HepG2 (cell line): ENCODE data around the gene ARHGEF37. TPM values are rescaled to one million over a fixed set of nuclear protein-coding genes. Genes with fewer than 3 reads are reported as not detected.
"Not testable (repeated sequence)": the region's sequence is repeated elsewhere in the genome, so short reads cannot be mapped to it uniquely, and the experiment has no call there.

Experiments used
- ATAC-seq: fragments of 200-7000 bp; cut with Tn5 transposase; 3 replicates; pipeline ENCODE4 v1.9.1; 2020; ENCODE audit warnings: mild to moderate bottlenecking, moderate library complexity
- BruUV-seq: library from RNA; stranded (reverse); fragments of 400-500 nt; replicated peaks from 2 replicates; lab custom pipeline; 2021; lab: Mats Ljungman, UMichigan
- CTCF ChIA-PET: fragments of 300-600 bp; formaldehyde crosslinking; extraction: SDS; loops from one replicate; lab custom pipeline; 2021; ENCODE audit warnings: low total read pairs, inconsistent platforms, low intra/inter-chr PET ratio; lab: Yijun Ruan, JAX
- POLR2A ChIA-PET: fragments of 350-600 bp; sonication (Branson Sonifier 250); formaldehyde crosslinking; loops from one replicate; lab custom pipeline; 2020; ENCODE audit warnings: antibody characterized with exemption, inconsistent platforms; lab: Yijun Ruan, JAX
- DNase-seq: peaks from one replicate; pipeline ENCODE4 v3.0.0-alpha.2; 2015; ENCODE audit warnings: low spot score
- FAIRE-seq: peaks from 3 replicates; lab custom pipeline; 2011; peaks lifted over from hg19 to GRCh38; lab: Jason Lieb, UNC
- H2AFZ ChIP-seq: one replicate; pipeline ENCODE4 v1.6.1; 2011; ENCODE audit warnings: low read length, inconsistent platforms
- H3K27ac ChIP-seq: fragments of 300-600 bp; 3 replicates; pipeline ENCODE4 v1.8.0; 2011; ENCODE audit warnings: mixed run types, mild to moderate bottlenecking, mixed read lengths, low read length, inconsistent platforms; ENCODE audit not compliant: insufficient read depth; ENCODE audit errors: extremely low read length
- H3K27me3 ChIP-seq, 2 experiments: fragments of 200-600 bp in 1 of 2; 2 replicates in 1 of 2; 3 replicates in 1 of 2; pipeline versions ENCODE4 v1.6.0 to v1.8.0; 2011; ENCODE audit warnings: low read length in 2 of 2, mild to moderate bottlenecking in 2 of 2, moderate library complexity in 2 of 2, inconsistent platforms in 1 of 2; ENCODE audit not compliant: insufficient read depth in 2 of 2, control insufficient read depth in 1 of 2
- H3K36me3 ChIP-seq, 2 experiments: fragments of 200-600 bp in 1 of 2; replicated peaks in 1 of 2; 2 replicates in 1 of 2; 3 replicates in 1 of 2; pipeline versions ENCODE4 v1.5.1 to v1.8.0; 2011; ENCODE audit warnings: low read length in 2 of 2, inconsistent platforms in 1 of 2; ENCODE audit not compliant: insufficient read depth in 2 of 2, control insufficient read depth in 1 of 2
- H3K4me1 ChIP-seq: 2 replicates; pipeline ENCODE4 v1.5.1; 2012; ENCODE audit warnings: low read length, inconsistent platforms; ENCODE audit not compliant: insufficient read depth
- H3K4me2 ChIP-seq: 2 replicates; pipeline ENCODE4 v1.6.0; 2011; ENCODE audit warnings: low read depth, low read length, inconsistent platforms
- H3K4me3 ChIP-seq, 3 experiments: fragments of 200-600 bp in 1 of 3; sonication (generic), shearing (Covaris generic) in 1 of 3; replicated peaks in 1 of 3; 2 replicates each; pipeline ENCODE4 v1.5.1; 2011 to 2016; ENCODE audit warnings: low read length in 3 of 3, inconsistent platforms in 2 of 3, low read depth in 2 of 3, mild to moderate bottlenecking in 2 of 3, control low read depth in 1 of 3, mixed read lengths in 1 of 3; ENCODE audit not compliant: insufficient read depth in 1 of 3
- H3K79me2 ChIP-seq: one replicate; pipeline ENCODE4 v1.6.1; 2011; ENCODE audit warnings: low read length, inconsistent platforms; ENCODE audit not compliant: insufficient read depth
- H3K9ac ChIP-seq: 2 replicates; pipeline ENCODE4 v1.6.0; 2011; ENCODE audit warnings: mild to moderate bottlenecking, low read depth, low read length, inconsistent platforms; ENCODE audit not compliant: insufficient read depth
- H3K9me3 ChIP-seq: 2 replicates; pipeline ENCODE4 v1.5.1; 2012; ENCODE audit warnings: mild to moderate bottlenecking, low read length
- H4K20me1 ChIP-seq: 2 replicates; pipeline ENCODE4 v1.6.0; 2011; ENCODE audit warnings: inconsistent platforms, mild to moderate bottlenecking, low read length, moderate library complexity; ENCODE audit not compliant: insufficient read depth
- ASH2L ChIP-seq: fragments of 300-600, 200-600 bp; sonication (generic); IDR thresholded peaks from 2 replicates; pipeline ENCODE4 v1.7.0; 2017; ENCODE audit warnings: low read depth, mild to moderate bottlenecking, moderate library complexity, mixed read lengths, low read length; ENCODE audit not compliant: insufficient read length
- CEBPB ChIP-seq: IDR thresholded peaks from 2 replicates; pipeline ENCODE4 v1.6.1; 2011; ENCODE audit warnings: low read depth, low read length, improper control_type of control experiment, borderline replicate concordance
- CENPX ChIP-seq: sonication (generic); formaldehyde crosslinking; IDR thresholded peaks from 2 replicates; pipeline ENCODE4 v1.9.0; 2021; ENCODE audit warnings: mild to moderate bottlenecking, missing genetic modification reagents, moderate library complexity
- NKX3-1 ChIP-seq: sonication (generic); formaldehyde crosslinking; IDR thresholded peaks from 2 replicates; pipeline ENCODE4 v1.5.0; 2020; ENCODE audit warnings: missing genetic modification reagents
- STAG1 ChIP-seq: sonication (generic); formaldehyde crosslinking; IDR thresholded peaks from 2 replicates; pipeline ENCODE4 v1.4.0; 2020; ENCODE audit warnings: missing genetic modification reagents
- ZNF510 ChIP-seq: sonication (generic); formaldehyde crosslinking; IDR thresholded peaks from 2 replicates; pipeline ENCODE4 v1.4.0; 2020; ENCODE audit warnings: low read depth, mild to moderate bottlenecking, missing genetic modification reagents
- WGBS: methylation state at CpG from one replicate; pipeline ENCODE4 v1.1.6; 2017; ENCODE audit warnings: low lambda C conversion rate; 5-methylcytosine and 5-hydroxymethylcytosine counted together
- in situ Hi-C: cut with HindIII; loops from 2 replicates; pipeline ENCODE4 v1.10.0; 2017; ENCODE audit warnings: low pct_unique_long_range_greater_than_20kb; ENCODE audit not compliant: extremely low pct_ligation_motif_present
- intact Hi-C: fragments of 100-400 bp; cut with micrococcal nuclease; formaldehyde crosslinking; loops from one replicate; pipeline ENCODE4 v1.10.0; 2022; ENCODE audit not compliant: unreplicated experiment
- polyA plus RNA-seq, 8 experiments: library from polyadenylated mRNA; depleted of rRNA in 3 of 8; stranded (reverse) in 7 of 8; unstranded in 1 of 8; fragments of >200 nt; fragmentation: Illumina TruSeq in 4 of 8; extraction: Trizol in 4 of 8; gene quantifications; 2 replicates each; pipeline versions ENCODE4 v1.2.1 to v1.2.3, GENCODE V29; 2011 to 2016; ENCODE audit warnings: low read depth in 4 of 8, missing spikeins in 1 of 8, mixed read lengths in 1 of 8; ENCODE audit not compliant: insufficient read depth in 1 of 8
- total RNA-seq, 5 experiments: library from RNA; depleted of rRNA; stranded (reverse); fragments of >200 nt; fragmentation: Illumina TruSeq; extraction: Trizol; gene quantifications; 2 replicates each; pipeline ENCODE4 v1.2.3, GENCODE V29; 2016; ENCODE audit warnings: low read depth in 1 of 5
- TF ChIP-seq, protein P1 (sequence below): sonication (generic); formaldehyde crosslinking; IDR thresholded peaks from 2 replicates; pipeline ENCODE4 v1.5.0; 2020; ENCODE audit warnings: missing genetic modification reagents

ARHGEF37 gene
- total and polyA plus RNA-seq, 2 of the 13 experiments (the other 11 are each of a cell fraction or from before 2014, with no cell fraction given), result 0.18 to 0.27 TPM

DNA sequence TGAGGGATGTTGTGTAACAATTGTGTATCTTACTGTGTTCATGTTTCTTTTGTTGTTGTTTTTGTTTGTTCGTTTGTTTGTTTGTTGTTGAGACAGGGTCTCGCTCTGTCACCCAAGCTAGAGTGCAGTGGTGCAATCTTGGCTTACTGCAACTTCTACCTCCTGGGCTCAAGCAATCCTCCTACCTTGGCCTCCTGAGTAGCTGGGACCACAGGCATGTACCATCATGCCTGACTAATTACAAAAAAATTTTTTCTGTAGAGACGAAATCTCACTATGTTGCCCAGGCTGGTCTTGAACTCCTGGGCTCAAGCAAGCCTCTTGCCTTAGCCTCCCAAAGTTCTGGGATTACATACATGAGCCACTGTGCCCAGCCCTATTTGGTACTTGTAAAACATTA is 13.8 kb downstream of the ARHGEF37 start:
- not testable (repeated sequence) for H3K27ac ChIP-seq

DNA sequence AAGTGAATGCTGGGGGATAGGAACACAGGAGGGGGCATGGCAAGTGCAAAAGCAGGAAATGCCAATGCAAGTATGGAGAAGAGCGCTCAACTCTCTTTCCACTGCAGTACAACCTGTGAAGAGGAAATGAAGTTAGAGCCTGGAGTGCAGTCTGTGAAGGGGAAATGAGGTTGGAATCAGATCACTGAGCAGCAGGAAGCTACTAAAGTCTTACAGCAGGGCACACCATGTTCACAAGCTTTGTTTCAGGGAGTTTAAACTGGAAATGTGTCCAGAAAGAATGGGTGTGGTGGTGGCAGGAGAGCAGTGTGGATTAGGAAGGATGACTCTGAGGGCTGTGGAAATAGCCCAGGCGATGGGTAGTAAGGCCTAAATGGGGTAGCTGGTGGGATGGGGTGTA is 15.4 kb downstream of the ARHGEF37 start:
- FAIRE-seq, result no peak
- Histone ChIP-seq H3K9ac (no peak overlapping the region), H2AFZ (no peak overlapping the region), H4K20me1 (no peaks in the 10 kb centered on the region), H3K36me3 (no peaks in the 10 kb centered on the region), H3K9me3 (no peaks in the 10 kb centered on the region), H3K4me2 (no peak overlapping the region), H3K27ac (no peak overlapping the region), H3K4me3 (no peak overlapping the region), H3K79me2 (no peaks in the 10 kb centered on the region), H3K27me3 (peaks cover 0 to 8% of the 10 kb centered on the region in 2 experiments; a peak in 1 of 5 replicates), H3K4me1 (no peaks in the 10 kb centered on the region)
- TF ChIP-seq NKX3-1 (CRISPR knock-in tag) (no peak), CENPX (CRISPR knock-in tag) (no peak), STAG1 (CRISPR knock-in tag) (no peak), ZNF510 (CRISPR knock-in tag) (no peak), ASH2L (no peak)
- TF ChIP-seq, protein P1, sequence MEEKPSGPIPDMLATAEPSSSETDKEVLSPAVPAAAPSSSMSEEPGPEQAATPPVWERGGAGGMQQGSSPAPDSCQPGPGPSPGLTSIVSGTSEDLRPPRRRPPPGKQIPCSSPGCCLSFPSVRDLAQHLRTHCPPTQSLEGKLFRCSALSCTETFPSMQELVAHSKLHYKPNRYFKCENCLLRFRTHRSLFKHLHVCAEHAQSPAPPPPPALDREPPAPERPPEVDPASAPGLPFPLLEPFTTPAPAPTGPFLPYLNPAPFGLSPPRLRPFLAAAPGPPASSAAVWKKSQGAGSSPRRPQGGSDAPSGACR, result no peak
- DNase-seq, result no peak
- in situ Hi-C loops, result no loop called here
- ChIA-PET POLR2A (no interaction called here), CTCF (no interaction called here)
- ATAC-seq, result no peak
- BruUV-seq, result no TSS peak
- intact Hi-C loops, result no loop called here
- 50% methylated on average over 2 of the region's 2 CpGs for WGBS

More for the DNA sequence above, 13.8 kb downstream of the ARHGEF37 start:
- CTCF ChIA-PET, intact Hi-C loops, H2AFZ ChIP-seq, H3K4me2 ChIP-seq, H3K4me3 ChIP-seq, H3K4me1 ChIP-seq, in situ Hi-C loops, H3K9ac ChIP-seq, H4K20me1 ChIP-seq, H3K27me3 ChIP-seq, FAIRE-seq, DNase-seq, BruUV-seq, H3K79me2 ChIP-seq, H3K9me3 ChIP-seq, H3K36me3 ChIP-seq, ATAC-seq, POLR2A ChIA-PET: not testable (repeated sequence)
- 0 out of 2 replicates have a peak, but pooled peaks have one; percentile 12 for TF ChIP-seq CEBPB
- 2% methylated on average over 3 of the region's 3 CpGs for WGBS
